HG03175 (cell line): ENCODE data around the gene TBC1D22A.

Source experiments
- ATAC-seq: cut with Tn5 transposase; IDR thresholded peaks from one replicate; pipeline ENCODE4 v1.9.1; 2021; ENCODE audit warnings: mild to moderate bottlenecking, moderate library complexity; ENCODE audit not compliant: unreplicated experiment

TBC1D22A gene

GRCh38 chr22:47018010-47018910 lies 255.8 kb downstream of the TBC1D22A start:
- ATAC-seq: no peak

GRCh38 chr22:47019012-47019790 lies 256.8 kb downstream of the TBC1D22A start:
- ATAC-seq: no peak

GRCh38 chr22:47020166-47020565 lies 257.7 kb downstream of the TBC1D22A start:
- no peak for ATAC-seq

- ATAC-seq: no peak
Measured at GRCh38 chr22:47021371-47022074, 259.1 kb downstream of the TBC1D22A start.

GRCh38 chr22:47022075-47022473 lies 259.6 kb downstream of the TBC1D22A start:
- ATAC-seq: no peak

GRCh38 chr22:47022475-47022874 lies 260.0 kb downstream of the TBC1D22A start:
- no peak for ATAC-seq

- no peak for ATAC-seq
Measured at GRCh38 chr22:47023871-47024270, 261.4 kb downstream of the TBC1D22A start.

- ATAC-seq: no peak
Measured at GRCh38 chr22:47027766-47028165, 265.3 kb downstream of the TBC1D22A start.

- no peak for ATAC-seq
Measured at GRCh38 chr22:47029244-47030074, 267.0 kb downstream of the TBC1D22A start.

GRCh38 chr22:47030143-47030661 lies 267.8 kb downstream of the TBC1D22A start:
- no peak for ATAC-seq

- ATAC-seq: no peak
Measured at GRCh38 chr22:47030881-47031627, 268.6 kb downstream of the TBC1D22A start.

GRCh38 chr22:47031628-47031915 lies 269.1 kb downstream of the TBC1D22A start:
- ATAC-seq: no peak

GRCh38 chr22:47032091-47032943 lies 269.9 kb downstream of the TBC1D22A start:
- ATAC-seq: no peak

- no peak for ATAC-seq
Measured at GRCh38 chr22:47032956-47033647, 270.7 kb downstream of the TBC1D22A start.

- no peak for ATAC-seq
Measured at GRCh38 chr22:47033648-47034000, 271.2 kb downstream of the TBC1D22A start.

GRCh38 chr22:47034076-47034808 lies 271.8 kb downstream of the TBC1D22A start:
- ATAC-seq: no peak

- no peak for ATAC-seq
Measured at GRCh38 chr22:47034905-47035419, 272.5 kb downstream of the TBC1D22A start.
